ENCODE data around the gene FOXN3.

GRCh38 chr14:89207925-89208328 lies 209.1 kb downstream of the FOXN3 start:
- TF ChIP-seq MAX (IDR thresholded peaks at IDR 0.05; ENCODE audit: low read depth) (no peak), NRF1 (IDR thresholded peaks at IDR 0.05; ENCODE audit: low read depth, low read length) (no peak)

All from SK-N-SH (cell line).